GM19463 (cell line): ENCODE results near the gene KIF13A.
"Not testable (repeated sequence)": the region's sequence is repeated elsewhere in the genome, so short reads cannot be mapped to it uniquely, and the experiment has no call there.

ENCODE experiments used
- ATAC-seq: cut with Tn5 transposase; IDR thresholded peaks from one replicate; pipeline ENCODE4 v1.9.1; 2021; ENCODE audit warnings: mild to moderate bottlenecking, moderate library complexity; ENCODE audit not compliant: unreplicated experiment

The KIF13A gene

DNA sequence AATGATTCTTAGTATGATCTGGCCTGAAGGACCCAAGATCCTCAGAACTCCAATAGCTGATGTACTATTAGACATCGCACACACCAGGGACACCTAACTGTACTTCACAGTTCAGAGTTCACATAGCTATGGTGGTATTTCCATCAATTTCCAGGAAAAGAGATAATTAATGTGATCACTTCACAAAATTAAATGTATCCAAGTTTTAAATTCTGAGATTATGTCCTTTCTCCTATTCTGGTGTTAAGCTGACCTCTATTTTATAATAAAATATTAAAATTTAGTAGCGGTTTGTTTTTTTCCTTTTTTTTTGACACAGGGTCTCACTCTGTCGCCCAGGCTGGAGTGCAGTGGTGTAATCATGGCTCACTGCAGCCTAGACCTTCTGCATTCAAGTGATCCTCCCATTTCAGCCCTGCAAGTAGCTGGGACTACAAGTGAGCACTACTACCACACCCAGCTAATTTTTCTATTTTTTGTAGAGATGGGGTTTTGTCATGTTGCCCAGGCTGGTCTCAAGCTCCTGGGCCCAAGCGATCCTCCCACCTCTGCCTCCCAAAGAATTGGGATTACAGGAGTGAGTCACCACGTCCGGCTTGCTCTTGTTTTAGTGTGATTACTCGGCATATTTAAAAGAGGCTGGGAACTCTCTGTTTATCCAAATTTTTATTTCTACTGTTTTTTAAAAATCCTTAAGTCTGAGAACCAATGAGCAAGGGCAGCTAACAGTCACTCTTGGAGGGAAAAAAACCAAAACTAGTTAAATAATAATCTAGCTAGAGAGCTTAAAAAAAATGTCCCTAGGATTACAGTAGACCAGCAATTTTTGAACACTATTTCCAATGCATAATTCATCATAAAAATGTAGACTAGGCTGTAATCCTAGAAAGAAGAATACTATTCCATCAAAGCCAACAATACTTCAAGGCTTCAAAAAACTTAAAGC is 16.0 kb downstream of the KIF13A start:
- ATAC-seq, result no peak

DNA sequence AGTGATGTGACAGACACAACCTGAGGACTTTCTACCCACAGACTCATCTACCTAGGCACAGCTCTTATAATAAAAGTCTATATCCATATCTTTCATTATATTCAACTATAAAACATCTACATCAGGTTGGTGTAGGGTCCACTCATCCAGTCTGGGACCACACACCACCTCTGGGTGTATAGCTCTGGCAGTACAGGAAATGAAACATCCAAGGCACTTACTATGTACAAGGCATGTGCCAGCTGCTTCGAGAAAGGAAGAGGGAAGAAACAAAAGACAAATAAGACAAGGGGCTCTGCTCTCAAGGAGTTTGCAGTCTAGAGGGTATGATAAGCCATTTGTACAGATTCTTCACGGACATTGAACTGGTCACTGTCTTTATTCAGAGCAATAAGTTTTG is 18.6 kb downstream of the KIF13A start:
- no peak for ATAC-seq

DNA sequence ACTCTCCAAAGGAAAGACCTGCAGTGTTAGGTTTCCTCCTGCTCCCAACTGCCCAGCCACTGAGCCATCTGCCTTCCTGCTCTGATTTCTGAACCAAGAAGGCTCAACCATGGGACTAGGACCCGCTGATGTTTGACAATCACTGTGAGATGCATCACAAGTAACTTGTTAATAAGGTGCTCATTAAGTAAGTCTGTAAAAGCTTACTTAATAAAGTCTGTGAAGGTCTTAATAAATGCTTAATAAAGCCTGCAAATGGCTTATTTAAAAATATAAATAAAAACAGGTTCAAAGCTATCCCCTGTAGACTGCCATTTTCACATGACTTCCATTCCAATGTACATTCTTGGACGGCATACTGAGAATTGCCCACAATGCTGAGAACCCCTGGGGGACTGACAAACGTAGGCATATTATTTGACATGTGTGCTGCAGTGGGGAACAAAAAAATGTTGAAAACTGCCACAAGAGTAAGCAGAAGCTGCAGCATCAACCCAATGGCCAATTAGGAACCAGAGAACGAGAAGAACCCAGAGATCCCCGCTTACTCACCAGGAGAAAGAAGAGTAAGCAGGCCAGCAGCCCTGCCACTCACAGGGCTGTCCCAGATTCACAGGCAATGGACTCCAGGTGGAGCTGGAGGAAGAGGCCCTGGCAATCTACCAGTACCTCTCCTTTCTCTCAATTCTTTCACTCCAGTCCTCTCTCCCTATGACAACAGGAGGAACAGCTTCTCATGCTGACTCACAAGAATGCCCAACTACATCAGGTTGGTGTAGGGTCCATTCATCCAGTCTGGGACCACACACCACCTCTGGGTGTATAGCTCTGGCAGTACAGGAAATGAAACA is 19.5 kb downstream of the KIF13A start:
- no peak for ATAC-seq

DNA sequence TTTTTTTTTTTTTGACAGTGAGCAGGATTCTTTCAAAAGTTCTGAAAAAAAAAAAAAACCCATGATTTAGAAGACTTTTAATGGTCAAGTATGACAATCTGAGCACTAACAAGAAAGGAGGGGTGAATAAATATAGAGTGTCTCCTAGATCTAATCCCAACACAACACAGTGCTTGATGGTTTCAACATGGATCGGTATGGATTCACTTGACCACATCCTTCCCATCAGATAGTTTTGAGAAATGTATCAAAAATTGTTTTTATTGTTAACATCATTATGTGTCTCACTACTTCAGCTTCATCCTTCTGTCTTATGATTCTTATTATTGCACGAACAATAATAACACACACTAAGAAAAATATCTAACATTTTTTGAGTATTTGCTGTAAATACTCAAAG is 21.0 kb downstream of the KIF13A start:
- no peak for ATAC-seq

DNA sequence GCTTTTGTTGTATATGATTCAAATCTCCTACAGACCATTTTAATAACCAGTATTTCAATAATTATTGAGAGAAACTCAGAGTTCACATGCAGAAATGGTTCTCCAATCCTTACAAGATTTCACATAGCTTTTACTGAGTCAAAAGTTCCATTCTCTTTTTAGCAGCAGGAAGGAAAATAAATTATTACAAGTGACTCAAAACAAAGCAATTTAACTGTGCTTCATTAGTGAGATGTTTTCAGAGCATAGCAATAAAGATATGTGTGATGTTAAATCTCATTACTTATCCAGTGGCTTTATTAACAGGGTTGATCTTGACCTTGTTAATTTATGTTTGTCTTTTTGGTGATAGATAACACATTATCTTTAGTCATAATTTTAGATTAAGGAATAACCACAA is 22.0 kb downstream of the KIF13A start:
- no peak for ATAC-seq

DNA sequence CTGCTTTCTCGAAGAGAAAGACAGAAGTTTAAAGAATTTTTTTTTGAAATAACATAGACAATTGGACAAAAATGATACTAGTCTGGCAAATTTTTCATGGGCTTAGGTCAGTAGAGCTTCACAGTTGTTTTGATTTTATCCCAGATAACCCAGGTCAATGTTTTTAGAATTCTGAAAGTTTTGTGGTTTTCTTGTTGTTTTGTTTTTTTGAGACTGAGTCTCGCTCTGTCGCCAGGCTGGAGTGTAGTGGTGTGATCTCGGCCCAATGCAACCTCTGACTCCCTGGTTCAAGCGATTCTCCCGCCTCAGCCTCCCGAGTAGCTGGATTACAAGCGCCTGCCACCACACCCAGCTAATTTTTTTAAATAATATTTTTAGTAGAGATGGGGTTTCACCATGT is 22.8 kb downstream of the KIF13A start:
- no peak for ATAC-seq

DNA sequence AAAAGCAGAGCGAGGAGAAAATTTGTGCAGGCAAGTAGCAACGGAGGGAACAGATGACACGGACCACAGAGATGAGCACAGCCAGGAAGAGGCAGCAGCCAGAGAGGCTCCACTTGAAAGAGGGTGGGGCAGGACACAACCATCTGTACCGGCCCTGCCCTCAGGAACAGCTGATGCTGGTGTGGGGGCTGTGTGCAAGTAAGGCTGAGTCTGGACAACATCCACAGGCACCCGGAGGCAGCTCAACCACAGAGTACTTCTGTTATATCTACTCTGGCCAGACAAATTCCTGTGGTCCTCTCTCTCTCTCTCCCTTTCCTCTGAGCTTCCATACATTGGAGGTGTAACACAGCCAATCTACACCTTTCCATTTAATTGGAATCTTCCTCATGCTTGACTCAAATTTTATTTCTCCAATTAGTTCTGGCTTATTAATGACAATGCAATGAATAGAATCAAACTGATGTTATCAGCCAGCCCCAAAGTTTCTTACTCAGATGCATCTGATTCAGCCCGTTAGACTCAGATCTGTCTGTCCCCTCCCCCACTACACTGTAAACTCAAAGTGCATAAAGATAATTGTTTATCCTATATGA is 24.9 kb downstream of the KIF13A start:
- ATAC-seq, result no peak

DNA sequence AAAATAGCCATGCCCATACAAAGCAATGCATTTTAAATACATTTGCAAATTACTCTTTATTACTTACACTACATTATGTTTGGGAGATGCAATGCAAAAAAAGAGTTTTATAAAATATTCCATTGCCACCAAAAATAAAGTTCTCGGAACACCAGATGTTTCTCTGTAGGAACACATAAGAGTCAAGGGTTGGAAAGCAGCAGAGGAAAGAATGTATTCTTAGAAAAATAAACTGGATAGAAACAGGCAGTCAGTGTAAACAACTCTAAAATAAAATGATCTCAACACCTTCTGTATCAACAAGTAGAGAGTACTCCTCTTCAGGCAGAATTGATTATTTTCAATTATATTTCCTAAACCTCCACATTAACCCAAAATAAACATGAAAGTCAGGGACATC is 28.1 kb downstream of the KIF13A start:
- ATAC-seq, result no peak

DNA sequence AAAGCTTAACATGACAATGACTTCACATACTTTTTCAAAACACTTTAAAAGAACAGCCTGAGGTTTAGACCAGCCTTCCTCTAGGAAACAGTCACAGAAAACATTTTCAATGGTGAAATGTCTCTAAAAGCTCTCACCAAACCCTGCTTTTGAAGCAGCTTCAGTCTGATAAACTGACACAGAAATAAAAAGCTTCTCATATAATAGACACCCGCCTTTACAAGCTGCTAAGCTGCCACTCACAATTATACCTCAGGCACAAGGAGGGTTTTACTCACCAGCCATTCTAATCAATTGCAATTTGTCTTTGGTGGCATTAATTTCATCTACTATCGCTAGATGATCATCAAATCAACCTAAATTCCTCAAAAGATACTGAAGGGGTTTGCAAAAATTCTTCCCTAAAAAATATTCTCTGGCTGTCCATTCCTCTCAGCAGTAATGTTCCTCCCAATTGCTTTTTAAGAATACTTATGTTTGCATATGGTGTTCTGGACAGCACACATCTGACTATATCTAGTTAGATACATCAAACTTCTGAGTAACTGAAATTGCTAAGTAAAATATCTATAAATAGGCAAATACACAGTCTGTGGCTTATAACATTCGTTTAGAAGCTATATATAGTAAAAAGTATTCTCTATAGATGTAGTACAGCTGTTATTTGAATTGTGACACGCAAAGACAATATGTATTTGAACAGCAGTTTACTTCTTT is 29.4 kb downstream of the KIF13A start:
- no peak for ATAC-seq

DNA sequence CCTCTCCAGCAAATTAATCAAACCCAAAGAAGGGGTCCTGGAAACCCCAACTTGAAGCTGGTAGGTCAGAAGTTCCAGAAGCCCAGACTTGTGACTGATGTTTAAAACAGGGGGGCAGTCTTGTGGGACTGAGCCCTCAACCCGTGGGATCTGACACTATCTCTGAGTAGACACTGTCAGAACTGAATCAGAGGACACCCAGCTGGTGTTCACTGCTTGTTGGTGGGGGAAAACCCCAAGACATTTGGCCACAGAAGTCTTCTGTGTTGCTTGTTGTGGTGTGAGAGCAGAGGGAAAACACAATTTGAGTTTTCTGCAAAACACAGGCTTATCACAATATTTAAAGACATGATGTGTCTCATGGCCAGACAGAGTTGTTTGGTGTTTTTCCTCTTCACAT is 29.9 kb downstream of the KIF13A start:
- ATAC-seq, result no peak

DNA sequence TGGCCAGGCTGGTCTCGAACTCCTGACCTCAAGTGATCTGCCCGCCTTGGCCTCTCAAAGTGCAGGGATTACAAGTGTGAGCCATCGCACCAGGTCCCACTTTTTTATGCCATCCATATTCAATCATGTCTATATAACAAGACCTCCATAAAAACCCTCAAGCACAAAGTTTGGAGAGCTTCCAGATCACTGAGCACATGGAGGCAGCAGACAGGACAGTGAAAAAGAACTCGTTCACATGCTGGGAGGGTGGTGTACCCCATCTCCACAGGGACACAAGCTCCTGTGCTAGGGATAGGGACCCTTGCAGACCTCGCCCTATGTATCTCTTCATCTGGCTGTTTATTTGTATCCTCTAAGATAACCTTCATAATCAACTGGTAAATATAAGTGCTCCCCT is 30.3 kb downstream of the KIF13A start:
- no peak for ATAC-seq

DNA sequence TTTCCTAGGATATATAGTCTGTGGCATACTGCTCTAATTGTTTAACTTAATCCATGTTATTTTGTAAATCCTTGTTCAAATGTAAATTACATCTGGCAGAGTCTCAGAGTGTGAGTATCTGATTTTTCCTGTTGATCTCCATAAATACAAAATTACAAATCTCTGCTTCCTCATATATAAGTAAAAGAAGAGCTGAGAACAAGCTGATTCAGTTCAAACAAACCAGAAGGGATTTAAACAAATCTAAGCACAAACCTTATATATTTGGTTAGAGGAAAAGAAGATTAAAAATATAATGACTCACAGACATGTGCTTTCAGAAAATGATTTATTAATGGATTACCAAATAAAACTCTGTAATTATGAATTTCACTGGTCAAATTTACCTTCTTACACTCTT is 37.3 kb downstream of the KIF13A start:
- no peak for ATAC-seq

DNA sequence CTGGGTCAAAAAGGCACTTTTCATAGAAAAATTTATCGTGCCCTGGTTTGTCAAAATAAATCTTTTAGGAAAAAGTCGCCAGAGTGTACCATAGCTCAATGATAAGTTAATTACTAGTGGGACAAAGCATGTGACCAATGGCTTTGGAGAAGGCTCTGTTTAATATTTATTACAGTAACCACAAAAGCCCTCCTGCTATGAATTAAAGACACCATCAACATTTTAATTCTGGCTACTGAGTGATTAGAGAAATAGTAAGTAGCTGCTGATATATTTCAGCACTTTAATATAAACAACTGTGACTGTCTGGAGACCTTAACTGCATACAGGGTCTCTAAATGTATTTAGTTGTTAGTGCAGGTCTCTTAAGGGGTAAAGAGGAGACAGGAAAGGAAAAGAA is 38.3 kb downstream of the KIF13A start:
- no peak for ATAC-seq

DNA sequence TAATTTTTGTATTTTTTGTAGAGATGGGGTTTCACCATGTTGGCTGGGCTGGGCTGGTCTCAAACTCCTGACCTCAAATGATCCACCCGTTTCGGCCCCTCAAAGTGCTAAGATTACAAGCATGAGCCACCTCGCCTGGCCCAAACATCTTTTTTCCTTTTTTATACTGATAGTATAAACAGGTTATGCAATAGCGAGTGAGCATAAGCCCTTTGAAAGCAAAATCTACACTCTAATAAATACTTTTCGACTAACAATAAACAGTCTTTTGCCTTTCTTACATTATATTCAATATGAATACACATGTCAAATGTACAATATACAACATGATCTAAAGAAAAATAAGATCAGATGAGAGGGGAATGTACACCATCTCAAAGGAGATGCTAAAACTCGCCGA is 38.7 kb downstream of the KIF13A start:
- no peak for ATAC-seq

DNA sequence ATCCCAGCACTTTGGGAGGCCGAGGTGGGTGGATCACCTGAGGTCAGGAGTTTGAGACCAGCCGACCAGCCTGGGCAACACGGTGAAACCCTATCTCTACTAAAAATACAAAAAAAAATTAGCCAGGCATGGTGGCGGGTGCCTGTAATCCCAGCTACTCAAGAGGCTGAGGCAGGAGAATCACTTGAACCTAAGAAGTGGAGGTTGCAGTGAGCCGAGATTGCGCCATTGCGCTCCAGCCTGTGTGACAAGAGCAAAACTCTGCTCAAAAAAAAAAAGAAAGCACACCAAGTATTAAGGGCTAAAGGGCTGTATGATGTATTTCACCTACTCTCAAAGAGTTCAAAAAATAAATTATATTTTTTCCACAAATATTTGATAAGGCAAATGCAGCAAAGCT is 39.9 kb downstream of the KIF13A start:
- ATAC-seq, result not testable (repeated sequence)

DNA sequence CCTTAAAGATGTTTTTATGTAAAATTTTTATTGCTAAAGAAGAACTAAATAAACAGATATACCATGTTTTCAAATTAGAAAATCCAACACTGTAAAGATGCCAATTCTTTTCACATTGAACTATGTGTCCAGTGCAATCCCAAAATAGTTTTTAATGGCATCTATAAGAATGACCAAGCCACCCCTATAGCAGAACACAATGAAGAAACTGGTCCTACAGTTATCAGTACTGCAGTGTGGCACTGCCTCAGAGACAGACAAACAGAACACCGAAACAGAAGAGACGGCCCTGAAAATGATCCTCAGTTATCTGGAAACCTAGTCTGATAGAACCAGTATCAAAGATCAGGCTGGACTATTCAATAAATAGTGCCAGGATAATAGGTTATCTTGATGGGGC is 41.9 kb downstream of the KIF13A start:
- ATAC-seq, result no peak

DNA sequence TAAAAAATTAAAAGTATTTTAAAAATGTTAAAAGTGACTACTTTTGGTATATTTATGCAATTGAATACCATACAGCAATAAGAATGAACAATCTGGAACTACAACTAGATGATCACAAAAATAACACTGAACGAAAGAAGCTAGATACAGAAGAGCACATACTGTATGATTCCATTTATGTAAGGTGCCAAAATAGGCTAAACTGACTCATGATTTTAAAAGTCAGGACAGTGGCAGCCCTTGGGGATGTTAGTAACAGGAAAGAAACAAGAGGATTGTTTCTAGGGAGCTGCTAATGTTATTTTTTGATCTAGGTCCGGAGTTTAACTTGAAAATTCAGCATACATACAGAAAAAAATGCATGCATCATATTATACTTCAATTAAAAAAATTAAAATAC is 42.3 kb downstream of the KIF13A start:
- ATAC-seq, result no peak

DNA sequence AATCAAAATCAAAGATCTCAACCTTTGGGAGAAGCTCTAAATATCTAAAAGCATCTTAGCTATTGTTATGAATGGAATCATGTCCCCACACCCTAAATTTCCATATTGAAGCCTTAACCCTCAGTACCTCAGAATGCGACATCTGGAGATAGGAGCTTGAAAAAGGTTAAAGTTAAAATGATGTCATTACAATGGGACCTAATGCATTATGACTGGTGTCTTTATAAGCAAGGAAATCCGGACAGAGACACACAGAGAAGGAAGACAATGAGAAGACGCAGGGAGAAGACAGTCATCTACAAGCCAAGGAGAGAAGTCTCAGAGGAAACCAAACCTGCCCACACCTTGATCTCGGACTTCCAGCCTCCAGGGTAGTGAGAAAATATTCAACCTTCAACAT is 46.1 kb downstream of the KIF13A start:
- no peak for ATAC-seq

DNA sequence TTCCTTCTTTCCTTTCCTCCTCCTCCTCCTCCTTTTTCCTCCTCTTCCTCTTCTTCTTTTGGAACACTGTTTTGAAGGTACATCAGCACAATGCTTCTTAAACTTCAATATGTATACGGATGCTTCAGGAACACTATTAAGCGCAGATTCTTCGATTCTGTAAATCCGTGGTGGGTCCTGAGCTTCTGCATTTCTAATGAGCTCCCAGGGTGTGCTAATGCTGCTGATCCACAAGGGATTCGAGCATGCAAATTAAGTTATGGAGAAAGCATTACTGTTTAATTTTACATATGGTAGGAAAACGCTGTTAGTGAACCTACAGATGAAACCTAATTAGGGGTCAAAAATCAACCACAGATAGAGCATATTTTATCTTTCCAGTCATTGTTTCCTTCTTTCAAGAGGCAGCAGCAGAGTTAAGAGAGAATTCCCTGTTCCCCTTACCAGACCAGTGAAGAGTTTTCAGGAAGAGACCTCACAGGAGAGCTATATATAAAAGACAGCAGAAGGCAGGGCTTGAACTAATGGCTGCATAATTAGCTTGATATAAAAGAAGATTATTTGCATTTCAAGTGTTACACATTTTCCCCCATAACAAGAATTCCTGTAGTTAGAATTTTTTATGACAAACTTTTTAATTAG is 47.2 kb downstream of the KIF13A start:
- no peak for ATAC-seq

DNA sequence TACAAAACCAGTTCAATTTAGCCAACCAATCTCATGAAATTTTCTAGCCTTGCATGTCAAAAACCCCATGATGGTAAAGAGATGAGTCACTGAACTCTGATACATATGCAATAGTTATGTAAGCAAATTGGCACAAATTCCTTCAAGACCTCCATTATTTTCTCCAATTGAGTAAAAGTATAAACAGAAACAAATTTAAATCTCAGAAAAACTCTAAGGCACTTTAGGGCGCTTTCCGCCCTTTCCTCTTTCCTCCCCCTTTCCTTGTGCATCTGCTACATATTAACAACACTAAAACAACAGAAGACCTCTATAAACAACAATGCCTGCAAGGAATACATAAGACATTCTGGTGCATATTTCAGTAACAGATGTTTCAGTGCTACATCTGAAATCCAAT is 48.5 kb downstream of the KIF13A start:
- ATAC-seq, result no peak
